HG03378 (cell line): ENCODE data around the gene CARS1.

Source experiments
- ATAC-seq: cut with Tn5 transposase; IDR thresholded peaks from one replicate; pipeline ENCODE4 v1.9.1; 2021; ENCODE audit warnings: mild to moderate bottlenecking, moderate library complexity; ENCODE audit not compliant: unreplicated experiment

Gene CARS1

GRCh38 chr11:3057069-3057963 is at the start of gene CARS1:
TSS of gene CARS1 (minus strand) at chr11:3057423. CDS start at chr11:3057367, 56 bp downstream.
- peak; percentile 92 for ATAC-seq

DNA sequence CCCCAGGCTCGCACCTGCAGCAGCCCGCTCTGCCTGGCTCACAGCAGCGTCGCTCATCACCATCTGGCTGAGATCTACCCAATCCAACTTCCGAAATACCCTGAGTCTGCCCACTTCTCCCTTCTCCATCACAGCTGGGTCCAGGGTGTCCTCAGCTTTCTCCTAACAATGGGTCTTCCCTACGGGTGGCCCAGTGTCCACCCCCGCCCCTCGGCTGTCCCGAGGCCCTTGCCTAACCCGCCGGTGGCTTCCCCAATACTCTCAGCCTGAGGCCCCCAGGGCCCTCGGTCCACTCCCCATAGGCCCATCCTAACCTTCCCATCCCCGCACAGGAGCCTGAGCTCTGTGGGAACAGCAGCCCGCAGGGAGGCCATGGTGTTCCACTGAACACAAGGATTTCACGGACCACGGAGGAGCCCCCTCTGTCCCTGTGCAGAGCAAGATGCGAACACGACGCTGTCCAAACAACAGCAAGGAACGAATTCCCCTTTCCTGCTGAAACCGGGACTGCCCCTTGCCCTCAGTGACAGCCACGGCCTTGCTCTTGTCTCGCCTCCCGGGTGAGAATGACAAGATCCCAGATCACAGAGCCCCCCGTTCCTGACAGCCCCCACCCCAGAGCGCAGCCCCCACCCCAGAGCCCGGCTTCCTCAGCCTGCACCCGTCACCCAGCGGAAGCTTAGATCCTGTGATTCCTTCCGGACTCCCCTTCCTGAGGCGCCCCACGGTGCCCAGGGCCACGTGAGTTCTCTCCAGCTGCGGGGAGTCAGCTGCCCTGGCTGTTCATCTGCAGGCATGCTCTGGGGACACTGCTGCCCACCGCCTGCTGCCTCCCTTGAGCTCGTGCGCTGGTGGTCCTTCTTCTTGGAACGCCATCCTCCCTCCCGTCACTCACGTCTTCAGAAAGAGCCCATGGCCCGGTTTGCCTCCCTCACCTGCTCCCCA is 48.8 kb upstream of the CARS1 start:
- no peak for ATAC-seq

GRCh38 chr11:3104961-3105790 is 48.0 kb upstream of the CARS1 start:
- no peak for ATAC-seq

- no peak for ATAC-seq
Observed at GRCh38 chr11:3104051-3104714, 47.0 kb upstream of the CARS1 start.

- no peak for ATAC-seq
Observed at GRCh38 chr11:3103076-3103475, 45.9 kb upstream of the CARS1 start.

GRCh38 chr11:3102641-3102921 is 45.4 kb upstream of the CARS1 start:
- ATAC-seq: no peak

DNA sequence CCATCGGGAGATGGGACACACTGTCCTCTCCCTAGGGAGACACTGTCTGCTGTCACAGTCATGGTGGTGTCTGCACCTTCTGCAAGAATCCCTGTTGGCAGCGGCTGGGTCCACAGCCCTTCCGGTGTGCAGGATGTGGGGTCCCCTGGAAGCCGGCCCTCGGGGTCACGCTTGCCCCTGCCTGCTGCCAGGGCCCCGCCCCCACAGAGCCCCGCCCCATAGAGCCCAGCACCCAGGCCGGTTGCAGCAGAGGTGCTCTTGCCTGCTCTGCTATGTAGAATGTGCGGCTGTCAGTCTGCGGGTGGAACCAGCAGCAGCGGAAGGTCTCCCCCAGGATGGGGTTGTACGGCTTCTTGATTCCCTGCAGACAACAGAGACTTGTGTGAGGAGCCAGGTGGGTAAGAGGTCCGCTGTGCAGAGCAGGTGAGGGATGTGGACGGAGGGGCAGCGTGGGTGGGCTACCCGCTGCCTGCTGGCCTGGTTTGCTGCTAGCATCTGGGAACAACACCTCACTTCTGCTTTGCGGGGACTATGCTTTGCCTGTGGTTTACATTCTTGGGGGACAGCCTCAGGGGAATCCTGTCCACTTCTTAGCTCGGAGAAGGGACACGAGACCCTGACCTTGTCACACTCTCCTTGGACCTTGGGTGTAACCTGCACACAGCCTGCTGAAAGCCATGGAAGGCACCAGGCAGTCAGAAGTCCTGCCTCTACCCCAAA is 44.9 kb upstream of the CARS1 start:
- no peak for ATAC-seq

DNA sequence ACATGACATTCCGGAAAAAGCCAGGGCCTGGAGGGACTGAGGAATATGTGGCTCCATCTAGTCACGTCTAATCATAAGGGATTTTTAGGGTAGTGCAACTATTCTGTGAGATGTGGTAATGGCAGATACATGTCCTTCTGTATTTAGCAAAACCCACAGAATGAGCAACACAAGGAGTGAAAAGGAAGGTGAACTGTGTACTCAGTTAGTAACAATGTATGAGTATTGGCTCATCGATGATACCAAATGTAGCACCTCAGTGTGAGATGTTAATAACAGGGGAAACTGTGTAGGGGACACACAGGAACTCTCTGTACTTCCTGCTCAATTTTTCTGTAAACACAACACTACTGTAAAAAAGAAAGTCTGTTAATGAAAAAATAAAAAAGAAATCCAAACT is 42.0 kb upstream of the CARS1 start:
- ATAC-seq: no peak

- no peak for ATAC-seq
Observed at GRCh38 chr11:3096909-3097530, 39.8 kb upstream of the CARS1 start.

DNA sequence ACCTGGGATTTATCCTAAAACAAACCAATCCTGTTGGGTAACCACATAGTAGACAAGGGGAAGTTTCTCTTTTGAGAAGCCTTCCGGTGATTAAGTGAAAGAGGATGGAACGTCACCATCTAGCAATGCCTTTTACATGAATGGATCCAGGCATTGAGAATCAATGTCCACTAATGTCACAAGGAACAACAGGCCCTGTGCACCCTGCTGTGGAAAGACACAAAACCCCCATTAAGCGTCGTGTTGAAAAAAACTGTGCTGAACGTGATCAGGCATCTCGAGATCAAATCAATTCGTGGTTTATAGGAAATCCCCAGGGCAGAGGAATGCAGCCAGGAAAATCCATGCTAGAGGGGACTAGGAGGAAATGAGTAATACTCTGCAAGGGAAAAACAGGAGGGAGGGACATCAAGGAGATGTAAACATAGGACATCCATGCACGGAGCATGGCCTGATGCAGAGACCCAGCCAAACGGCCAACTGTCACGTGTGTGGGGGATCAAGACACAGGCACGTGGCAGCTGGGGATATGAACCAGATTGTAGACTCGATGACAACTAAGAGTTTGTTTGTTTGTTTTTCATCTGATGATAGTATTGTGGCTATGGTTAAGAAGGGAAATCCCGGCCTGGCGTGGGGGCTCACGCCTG is 38.6 kb upstream of the CARS1 start:
- ATAC-seq: no peak

GRCh38 chr11:3094223-3094824 is 37.1 kb upstream of the CARS1 start:
- ATAC-seq: no peak

DNA sequence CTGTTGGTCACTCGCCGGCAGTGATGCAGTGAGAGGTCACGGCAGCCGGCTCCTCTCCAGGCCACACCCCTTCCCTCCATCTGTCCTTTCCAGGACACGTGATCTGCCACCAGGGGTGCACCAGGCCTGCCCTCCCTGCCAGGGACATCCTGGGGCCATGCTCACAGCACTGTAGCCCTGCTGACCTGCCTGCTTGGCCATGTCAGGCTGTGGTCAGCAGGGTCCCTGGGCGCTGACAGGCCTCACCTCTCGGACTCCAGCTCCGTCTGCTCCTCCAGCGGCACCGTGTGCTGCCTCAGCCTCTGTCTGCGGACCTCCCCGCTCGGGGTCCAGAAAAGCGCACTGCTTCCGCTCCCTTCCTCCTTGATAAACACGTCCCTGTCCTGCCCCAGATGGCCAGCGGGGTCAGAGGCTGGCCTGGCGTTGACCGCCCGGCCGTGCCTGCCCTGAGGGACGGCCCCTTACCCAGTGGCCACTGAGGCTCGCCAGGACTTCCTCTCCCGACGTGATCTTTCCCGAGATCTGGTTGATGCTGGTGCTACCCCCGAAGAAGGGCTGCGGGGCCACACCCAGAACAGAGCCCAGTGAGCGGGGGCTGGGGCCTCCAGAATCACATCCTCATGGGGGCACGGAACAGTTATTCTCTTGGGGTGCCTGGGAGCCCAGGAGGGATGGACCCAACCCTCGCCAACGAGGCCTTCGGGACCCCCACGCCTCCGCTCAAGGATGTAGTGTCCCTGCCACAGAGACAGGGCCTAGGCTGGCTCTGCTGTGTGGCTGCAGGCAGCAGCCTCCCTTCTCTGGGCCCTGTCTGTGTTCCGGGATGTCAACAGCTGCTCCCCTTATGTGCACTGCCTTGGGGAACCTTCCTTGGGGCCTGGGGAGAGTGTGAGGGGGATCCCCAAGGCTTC is 36.3 kb upstream of the CARS1 start:
- no peak for ATAC-seq

DNA sequence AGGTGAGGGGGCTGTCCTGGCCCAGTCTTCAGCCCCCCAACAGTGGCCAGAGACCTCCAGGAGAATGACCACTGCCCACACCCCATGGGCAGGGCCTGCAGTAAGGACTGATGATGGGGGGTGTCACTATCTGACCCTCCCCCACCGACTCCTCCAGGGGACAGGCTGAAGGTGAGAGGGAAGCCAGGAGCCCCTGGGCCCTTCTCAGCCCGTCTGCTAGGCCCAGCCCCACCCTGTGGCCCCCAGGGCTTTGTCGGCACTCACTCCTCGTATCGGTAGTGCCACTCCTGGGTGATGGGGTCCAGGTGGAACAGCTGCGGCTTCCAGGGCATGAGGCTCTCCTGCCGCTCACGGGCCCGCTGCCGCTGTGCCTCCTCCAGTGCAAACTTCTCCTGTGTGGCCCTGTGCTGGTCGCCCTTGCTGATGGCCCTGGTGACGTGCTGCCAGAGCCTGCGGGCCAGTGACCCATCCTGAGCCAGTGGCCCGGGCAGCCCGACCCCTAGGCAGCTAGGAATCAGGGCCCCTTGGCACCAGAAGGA is 35.4 kb upstream of the CARS1 start:
- ATAC-seq: no peak

DNA sequence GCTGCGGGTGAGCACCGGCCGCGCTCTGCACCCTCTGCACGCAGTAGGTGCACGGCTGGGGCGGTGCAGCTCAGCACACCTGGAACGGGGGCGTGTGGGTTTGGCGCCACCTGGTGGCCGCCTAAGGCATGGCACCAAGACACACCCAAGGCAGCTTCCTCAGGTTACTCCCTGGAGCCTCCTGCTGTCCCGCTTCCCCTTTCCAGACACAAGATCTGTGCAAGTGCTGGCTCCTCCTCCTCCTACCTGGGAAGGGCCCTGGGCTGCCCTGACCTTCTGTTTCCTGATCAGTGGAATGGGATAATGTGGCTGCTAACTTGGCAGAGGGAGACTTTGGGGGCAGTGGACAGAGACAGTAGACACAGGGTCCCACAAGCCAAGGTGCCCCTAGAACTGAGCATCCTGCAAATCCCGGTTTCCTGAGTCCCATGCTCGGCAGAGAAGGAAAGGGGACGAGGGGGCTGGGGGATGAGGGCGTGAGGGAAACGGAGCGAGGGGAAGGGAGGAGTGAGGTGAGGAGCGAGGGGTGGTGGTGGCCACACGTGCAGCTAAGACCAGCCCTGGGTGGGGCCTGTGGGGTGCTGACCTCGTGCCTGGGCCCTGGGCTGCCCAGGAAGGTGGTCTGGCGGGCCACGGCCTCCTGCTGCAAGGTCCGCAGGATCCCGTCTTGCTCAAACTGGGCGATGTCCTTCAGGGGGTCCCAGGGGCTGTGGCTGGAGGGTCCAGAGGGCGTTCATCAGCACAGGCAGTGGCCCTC is 34.8 kb upstream of the CARS1 start:
- no peak for ATAC-seq

DNA sequence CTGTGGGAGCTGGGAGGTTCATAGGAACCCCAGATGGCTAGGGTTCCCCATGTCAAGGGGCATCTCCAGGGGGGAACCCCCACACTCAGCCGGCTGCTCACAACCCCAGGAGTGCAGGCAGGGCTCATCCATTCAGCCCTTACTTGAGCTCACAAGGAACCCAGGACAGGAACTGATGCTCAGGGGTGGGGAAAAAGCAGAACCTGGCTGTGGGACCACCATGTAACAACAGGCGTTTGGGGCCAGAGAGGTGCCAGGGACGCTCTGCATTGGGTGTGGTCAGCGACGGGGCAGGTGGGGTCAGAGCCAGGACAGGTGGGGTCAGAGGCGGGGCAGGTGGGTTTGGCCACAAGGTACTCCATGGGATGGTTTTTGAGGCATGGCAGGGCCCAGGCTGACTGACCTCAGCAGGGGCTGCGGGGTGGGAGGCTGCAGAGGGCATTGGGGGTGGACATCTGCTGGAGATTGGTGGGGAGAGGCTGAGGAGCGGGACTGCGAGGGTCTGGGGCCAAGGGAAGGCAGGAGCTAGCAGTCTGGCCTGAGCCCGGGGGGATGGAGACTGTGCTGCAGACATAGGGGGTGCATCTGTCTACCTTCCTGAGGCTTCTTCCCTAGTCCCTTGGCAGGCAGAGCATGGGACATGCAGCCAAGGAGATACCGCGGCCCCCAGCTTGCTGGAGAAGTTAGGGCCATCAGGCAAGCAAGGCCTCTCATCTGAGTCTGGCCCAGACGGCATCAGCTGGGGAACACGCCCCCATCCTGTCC is 34.0 kb upstream of the CARS1 start:
- no peak for ATAC-seq
